Measurements from ENCODE around the gene DLGAP1.

- TF ChIP-seq, protein P1, sequence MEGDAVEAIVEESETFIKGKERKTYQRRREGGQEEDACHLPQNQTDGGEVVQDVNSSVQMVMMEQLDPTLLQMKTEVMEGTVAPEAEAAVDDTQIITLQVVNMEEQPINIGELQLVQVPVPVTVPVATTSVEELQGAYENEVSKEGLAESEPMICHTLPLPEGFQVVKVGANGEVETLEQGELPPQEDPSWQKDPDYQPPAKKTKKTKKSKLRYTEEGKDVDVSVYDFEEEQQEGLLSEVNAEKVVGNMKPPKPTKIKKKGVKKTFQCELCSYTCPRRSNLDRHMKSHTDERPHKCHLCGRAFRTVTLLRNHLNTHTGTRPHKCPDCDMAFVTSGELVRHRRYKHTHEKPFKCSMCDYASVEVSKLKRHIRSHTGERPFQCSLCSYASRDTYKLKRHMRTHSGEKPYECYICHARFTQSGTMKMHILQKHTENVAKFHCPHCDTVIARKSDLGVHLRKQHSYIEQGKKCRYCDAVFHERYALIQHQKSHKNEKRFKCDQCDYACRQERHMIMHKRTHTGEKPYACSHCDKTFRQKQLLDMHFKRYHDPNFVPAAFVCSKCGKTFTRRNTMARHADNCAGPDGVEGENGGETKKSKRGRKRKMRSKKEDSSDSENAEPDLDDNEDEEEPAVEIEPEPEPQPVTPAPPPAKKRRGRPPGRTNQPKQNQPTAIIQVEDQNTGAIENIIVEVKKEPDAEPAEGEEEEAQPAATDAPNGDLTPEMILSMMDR (IDR thresholded peaks at IDR 0.05) = no peak
- no peak for TF ChIP-seq POLR2AphosphoS5 (IDR thresholded peaks at IDR 0.05; ENCODE audit: insufficient read depth in 1 of 2, low read depth in 1 of 2)
Measured at GRCh38 chr18:3712491-3712890, 742.6 kb downstream of the DLGAP1 start.
